ENCODE measurements around the gene DAAM1.

DAAM1 gene

DNA sequence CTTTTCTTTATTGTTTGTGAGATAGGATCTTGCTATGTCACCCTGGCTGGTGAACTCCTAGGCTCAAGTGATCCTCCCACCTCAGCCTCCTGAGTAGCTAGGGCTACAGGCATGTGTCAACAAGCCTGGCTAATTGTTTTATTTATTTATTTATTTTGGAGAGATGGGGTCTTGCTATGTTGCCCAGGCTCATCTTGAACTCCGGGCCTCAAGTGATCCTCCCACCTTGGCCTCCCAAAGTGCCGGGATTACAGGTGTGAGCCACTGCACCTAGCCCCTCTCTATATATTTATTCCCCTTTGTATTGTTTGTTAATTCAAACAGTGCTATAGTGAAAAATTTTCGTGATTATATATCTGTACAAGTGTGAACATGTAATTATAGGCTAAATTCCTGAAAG is 123.3 kb downstream of the DAAM1 start:
- ChIA-PET CTCF (interaction anchor here (0.6 kb wide), 1 partner anchor 13 kb away, joined by 3 read pairs; no protein-coding TSS in a partner anchor), POLR2A (ENCODE audit: low non-redundant PET) (no interaction called here)
- TF ChIP-seq, protein P1, sequence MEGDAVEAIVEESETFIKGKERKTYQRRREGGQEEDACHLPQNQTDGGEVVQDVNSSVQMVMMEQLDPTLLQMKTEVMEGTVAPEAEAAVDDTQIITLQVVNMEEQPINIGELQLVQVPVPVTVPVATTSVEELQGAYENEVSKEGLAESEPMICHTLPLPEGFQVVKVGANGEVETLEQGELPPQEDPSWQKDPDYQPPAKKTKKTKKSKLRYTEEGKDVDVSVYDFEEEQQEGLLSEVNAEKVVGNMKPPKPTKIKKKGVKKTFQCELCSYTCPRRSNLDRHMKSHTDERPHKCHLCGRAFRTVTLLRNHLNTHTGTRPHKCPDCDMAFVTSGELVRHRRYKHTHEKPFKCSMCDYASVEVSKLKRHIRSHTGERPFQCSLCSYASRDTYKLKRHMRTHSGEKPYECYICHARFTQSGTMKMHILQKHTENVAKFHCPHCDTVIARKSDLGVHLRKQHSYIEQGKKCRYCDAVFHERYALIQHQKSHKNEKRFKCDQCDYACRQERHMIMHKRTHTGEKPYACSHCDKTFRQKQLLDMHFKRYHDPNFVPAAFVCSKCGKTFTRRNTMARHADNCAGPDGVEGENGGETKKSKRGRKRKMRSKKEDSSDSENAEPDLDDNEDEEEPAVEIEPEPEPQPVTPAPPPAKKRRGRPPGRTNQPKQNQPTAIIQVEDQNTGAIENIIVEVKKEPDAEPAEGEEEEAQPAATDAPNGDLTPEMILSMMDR (conservative IDR thresholded peaks at IDR 0.05; ENCODE audit: low read depth): no peak
- H3K27ac ChIP-seq: no peak overlapping the region
- no peak for DNase-seq (ENCODE audit: low spot score)

DNA sequence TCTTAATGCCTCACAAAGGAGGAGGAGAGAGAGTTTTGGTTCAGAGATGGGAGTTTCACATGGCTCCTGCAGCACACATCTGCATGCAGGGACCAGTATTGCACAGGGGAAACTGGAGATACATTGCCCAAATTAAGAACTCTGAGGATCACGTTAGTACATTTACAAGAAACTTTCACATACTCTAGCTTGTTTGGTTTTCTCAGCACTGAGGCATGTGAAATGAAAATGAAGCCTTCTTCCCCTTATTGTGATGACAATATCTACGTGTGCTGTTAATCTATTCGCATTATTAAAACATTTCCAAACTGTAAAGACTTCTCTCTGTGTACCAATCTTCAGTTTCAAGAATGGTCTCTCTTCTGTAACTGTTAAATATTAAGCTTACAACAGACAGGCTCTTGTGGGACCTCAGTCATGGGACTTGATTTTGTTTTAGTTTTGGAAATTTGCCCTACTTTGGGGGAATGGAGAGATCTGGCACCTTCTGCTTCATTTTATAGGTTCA is 124.7 kb downstream of the DAAM1 start:
- no peak overlapping the region for H3K27ac ChIP-seq
- no peak for DNase-seq (ENCODE audit: low spot score)
- CTCF ChIA-PET: interaction anchor here (0.5 to 0.7 kb wide), 2 partner anchors 23 to 52 kb away, joined by 3 to 4 read pairs; no protein-coding TSS in a partner anchor
- TF ChIP-seq, protein P1 (conservative IDR thresholded peaks at IDR 0.05; ENCODE audit: low read depth): no peak
- POLR2A ChIA-PET (ENCODE audit: low non-redundant PET): no interaction called here

- ChIA-PET POLR2A (ENCODE audit: low non-redundant PET) (no interaction called here), CTCF (interaction anchor here (0.5 to 0.7 kb wide), 2 partner anchors 22 to 53 kb away, joined by 3 to 4 read pairs; no protein-coding TSS in a partner anchor)
- DNase-seq (ENCODE audit: low spot score): no peak
- TF ChIP-seq, protein P1 (conservative IDR thresholded peaks at IDR 0.05; ENCODE audit: low read depth): no peak
- H3K27ac ChIP-seq: no peak overlapping the region
These were observed 125.5 kb downstream of the DAAM1 start for GRCh38 chr14:59313658-59314608.

- TF ChIP-seq, protein P1 (conservative IDR thresholded peaks at IDR 0.05; ENCODE audit: low read depth): no peak
- CTCF ChIA-PET: no interaction called here
- no peak overlapping the region for H3K27ac ChIP-seq
- POLR2A ChIA-PET (ENCODE audit: low non-redundant PET): no interaction called here
- no peak for DNase-seq (ENCODE audit: low spot score)
These were observed 126.6 kb downstream of the DAAM1 start for GRCh38 chr14:59314953-59315599.

DNA sequence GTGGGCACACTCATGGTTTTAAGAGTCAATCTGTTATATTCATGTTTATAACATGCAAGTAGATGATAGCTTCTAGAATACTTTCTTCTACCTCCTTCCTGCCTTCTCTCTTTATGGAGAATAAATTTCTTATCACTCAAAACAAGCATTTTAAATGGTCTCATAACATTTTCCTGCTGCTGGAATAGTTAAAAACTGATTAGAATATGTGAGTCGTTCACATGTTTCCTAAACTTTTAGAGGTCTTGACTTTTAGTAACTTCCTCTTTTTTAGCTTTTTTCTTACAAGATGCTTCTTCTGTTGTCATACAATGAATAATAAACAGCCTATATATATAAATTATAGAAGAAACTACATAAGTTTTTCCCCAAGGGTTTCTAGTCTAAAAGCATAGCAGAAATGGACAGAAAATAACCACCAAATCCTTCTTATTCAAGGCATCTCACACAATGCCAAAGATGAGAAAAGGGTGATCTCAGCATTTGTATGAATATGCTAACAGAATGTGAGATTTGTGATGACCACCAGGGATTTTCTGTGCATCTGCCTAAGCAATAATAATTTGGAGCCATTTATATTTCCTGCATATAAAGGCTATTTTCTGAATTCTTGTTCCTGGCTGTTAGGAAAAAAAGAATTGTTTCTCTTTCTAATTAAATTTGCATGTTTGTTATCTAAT is 127.8 kb downstream of the DAAM1 start:
- ChIA-PET CTCF (interaction anchor here (0.6 kb wide), 1 partner anchor 17 kb away, joined by 3 read pairs; no protein-coding TSS in a partner anchor), POLR2A (ENCODE audit: low non-redundant PET) (no interaction called here)
- TF ChIP-seq, protein P1 (conservative IDR thresholded peaks at IDR 0.05; ENCODE audit: low read depth): no peak
- H3K27ac ChIP-seq: no peak overlapping the region
- DNase-seq (ENCODE audit: low spot score): no peak

- TF ChIP-seq, protein P1 (conservative IDR thresholded peaks at IDR 0.05; ENCODE audit: low read depth): no peak
- DNase-seq (ENCODE audit: low spot score): no peak
- POLR2A ChIA-PET (ENCODE audit: low non-redundant PET): no interaction called here
- CTCF ChIA-PET: no interaction called here
- no peak overlapping the region for H3K27ac ChIP-seq
These were observed 128.9 kb downstream of the DAAM1 start for GRCh38 chr14:59317346-59317745.
